Vagina (tissue), 2 donors: Measurements from ENCODE around the gene HSBP1L1. TPM values are rescaled to one million over a fixed set of nuclear protein-coding genes. Genes with fewer than 3 reads are reported as not detected.

Experiments used
- DNase-seq, 2 donors: peaks; one replicate each; pipeline ENCODE4 v3.0.0-alpha.2; 2017; ENCODE audit errors: extremely low spot score in 2 of 2
- H3K27ac ChIP-seq: fragments of 200-600 bp; sonication (generic); one replicate; pipeline ENCODE4 v1.5.1; 2019
- H3K27me3 ChIP-seq: fragments of 200-600 bp; sonication (generic); one replicate; pipeline ENCODE4 v1.5.1; 2019
- H3K36me3 ChIP-seq, 2 donors: fragments of 200-600 bp; sonication (generic); one replicate each; pipeline ENCODE4 v1.5.1; 2017 to 2019
- H3K4me1 ChIP-seq: fragments of 200-600 bp; sonication (generic); one replicate; pipeline ENCODE4 v1.5.1; 2019
- H3K4me3 ChIP-seq, 2 donors: fragments of 200-600 bp; sonication (generic); 1 replicate in 1 of 2; 2 replicates in 1 of 2; pipeline ENCODE4 v1.5.1; 2016 to 2019
- H3K9me3 ChIP-seq: fragments of 200-600 bp; sonication (generic); one replicate; pipeline ENCODE4 v1.5.1; 2019
- POLR2A ChIP-seq, 2 donors: fragments of 450-650 bp; IDR thresholded peaks; one replicate each; pipeline ENCODE4 v1.6.1; 2017; ENCODE audit warnings: antibody characterized with exemption in 2 of 2, mild to moderate bottlenecking in 2 of 2, moderate library complexity in 2 of 2
- POLR2AphosphoS5 ChIP-seq, 2 donors: sonication (generic); formaldehyde crosslinking; IDR thresholded peaks; one replicate each; pipeline ENCODE4 v1.9.0; 2017; ENCODE audit warnings: antibody characterized with exemption in 2 of 2, mild to moderate bottlenecking in 2 of 2, low read depth in 1 of 2; ENCODE audit not compliant: insufficient read depth in 1 of 2
- intact Hi-C: fragments of 100-400 bp; cut with DNase I; formaldehyde crosslinking; loops from one replicate; pipeline ENCODE4 v1.15.1; 2023
- total RNA-seq: library from RNA; depleted of rRNA; stranded (reverse); fragments of >200 nt; gene quantifications from one replicate; pipeline ENCODE4 v1.2.3, GENCODE V29; 2016
- TF ChIP-seq, protein P1 (sequence below), 3 experiments: fragments of 450-650 bp in 2 of 3; fragments of 200-600 bp in 1 of 3; sonication (generic) in 1 of 3; IDR thresholded peaks; one replicate each; pipeline ENCODE4 v1.5.1; 2017 to 2019; ENCODE audit warnings: antibody characterized with exemption in 3 of 3, mild to moderate bottlenecking in 2 of 3, moderate library complexity in 2 of 3

HSBP1L1 gene
- total RNA-seq, 1 donor from 2014 or later, result 32.2 TPM

DNA sequence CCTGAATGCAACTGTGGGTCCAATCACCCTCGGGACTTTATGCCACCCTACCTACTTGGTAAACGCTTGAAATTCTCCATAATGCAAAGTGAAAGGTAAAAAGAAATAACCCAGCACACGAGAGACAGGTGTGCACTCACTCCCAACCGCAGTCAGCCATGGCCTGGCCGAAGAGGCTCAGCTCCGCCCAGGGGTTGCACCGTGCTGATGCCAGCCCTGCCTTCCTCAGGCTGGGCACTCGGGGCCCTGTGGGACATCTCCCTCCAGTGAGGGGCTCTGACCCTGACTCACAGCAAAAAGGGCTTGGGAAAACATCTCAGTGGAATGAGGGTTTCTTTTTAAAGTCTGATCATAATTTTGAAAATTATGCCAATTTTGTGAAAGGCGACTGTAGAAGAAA, 26.2 kb upstream of the HSBP1L1 start:
- H3K9me3 ChIP-seq, result peaks cover 4% of the 10 kb centered on the region
- intact Hi-C loops, result no loop called here
- H3K4me3 ChIP-seq, result no peak overlapping the region
- DNase-seq, result no peak
- TF ChIP-seq, protein P1, sequence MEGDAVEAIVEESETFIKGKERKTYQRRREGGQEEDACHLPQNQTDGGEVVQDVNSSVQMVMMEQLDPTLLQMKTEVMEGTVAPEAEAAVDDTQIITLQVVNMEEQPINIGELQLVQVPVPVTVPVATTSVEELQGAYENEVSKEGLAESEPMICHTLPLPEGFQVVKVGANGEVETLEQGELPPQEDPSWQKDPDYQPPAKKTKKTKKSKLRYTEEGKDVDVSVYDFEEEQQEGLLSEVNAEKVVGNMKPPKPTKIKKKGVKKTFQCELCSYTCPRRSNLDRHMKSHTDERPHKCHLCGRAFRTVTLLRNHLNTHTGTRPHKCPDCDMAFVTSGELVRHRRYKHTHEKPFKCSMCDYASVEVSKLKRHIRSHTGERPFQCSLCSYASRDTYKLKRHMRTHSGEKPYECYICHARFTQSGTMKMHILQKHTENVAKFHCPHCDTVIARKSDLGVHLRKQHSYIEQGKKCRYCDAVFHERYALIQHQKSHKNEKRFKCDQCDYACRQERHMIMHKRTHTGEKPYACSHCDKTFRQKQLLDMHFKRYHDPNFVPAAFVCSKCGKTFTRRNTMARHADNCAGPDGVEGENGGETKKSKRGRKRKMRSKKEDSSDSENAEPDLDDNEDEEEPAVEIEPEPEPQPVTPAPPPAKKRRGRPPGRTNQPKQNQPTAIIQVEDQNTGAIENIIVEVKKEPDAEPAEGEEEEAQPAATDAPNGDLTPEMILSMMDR (IDR thresholded peaks at IDR 0.05), result no peak
- TF ChIP-seq POLR2A (IDR thresholded peaks at IDR 0.05) (no peak), POLR2AphosphoS5 (IDR thresholded peaks at IDR 0.05; ENCODE audit: insufficient read depth in 1 of 2, low read depth in 1 of 2) (no peak)
- H3K27ac ChIP-seq, result no peak overlapping the region
- H3K27me3 ChIP-seq, result no peaks in the 10 kb centered on the region
- H3K4me1 ChIP-seq, result peaks cover 30% of the 10 kb centered on the region
- H3K36me3 ChIP-seq, result peaks cover 0 to 44% of the 10 kb centered on the region in 2 donors

DNA sequence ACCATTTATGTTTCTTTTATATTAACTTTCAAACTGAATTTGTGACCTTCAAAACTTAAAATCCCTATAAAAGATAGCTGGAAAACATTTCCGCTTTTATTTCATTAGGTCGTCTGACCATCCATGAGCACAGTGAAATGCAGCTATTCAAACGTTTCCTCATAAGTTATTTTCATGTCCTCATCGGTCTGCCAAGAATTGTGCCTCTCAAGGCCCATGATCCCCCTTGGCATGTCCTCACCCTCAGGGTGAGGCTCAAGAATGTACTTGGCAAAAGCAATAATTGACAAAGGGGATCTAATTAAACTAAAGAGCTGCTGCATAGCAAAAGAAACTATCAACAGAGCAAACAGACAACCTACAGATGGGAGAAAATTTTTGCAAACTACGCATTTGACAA, 25.3 kb upstream of the HSBP1L1 start:
- Histone ChIP-seq H3K27ac (no peak overlapping the region), H3K4me3 (no peak overlapping the region), H3K36me3 (peaks cover 0 to 41% of the 10 kb centered on the region in 2 donors), H3K4me1 (peaks cover 39% of the 10 kb centered on the region), H3K27me3 (no peaks in the 10 kb centered on the region), H3K9me3 (no peaks in the 10 kb centered on the region)
- intact Hi-C loops, result no loop called here
- no peak for DNase-seq
- TF ChIP-seq, protein P1 (IDR thresholded peaks at IDR 0.05), result no peak

DNA sequence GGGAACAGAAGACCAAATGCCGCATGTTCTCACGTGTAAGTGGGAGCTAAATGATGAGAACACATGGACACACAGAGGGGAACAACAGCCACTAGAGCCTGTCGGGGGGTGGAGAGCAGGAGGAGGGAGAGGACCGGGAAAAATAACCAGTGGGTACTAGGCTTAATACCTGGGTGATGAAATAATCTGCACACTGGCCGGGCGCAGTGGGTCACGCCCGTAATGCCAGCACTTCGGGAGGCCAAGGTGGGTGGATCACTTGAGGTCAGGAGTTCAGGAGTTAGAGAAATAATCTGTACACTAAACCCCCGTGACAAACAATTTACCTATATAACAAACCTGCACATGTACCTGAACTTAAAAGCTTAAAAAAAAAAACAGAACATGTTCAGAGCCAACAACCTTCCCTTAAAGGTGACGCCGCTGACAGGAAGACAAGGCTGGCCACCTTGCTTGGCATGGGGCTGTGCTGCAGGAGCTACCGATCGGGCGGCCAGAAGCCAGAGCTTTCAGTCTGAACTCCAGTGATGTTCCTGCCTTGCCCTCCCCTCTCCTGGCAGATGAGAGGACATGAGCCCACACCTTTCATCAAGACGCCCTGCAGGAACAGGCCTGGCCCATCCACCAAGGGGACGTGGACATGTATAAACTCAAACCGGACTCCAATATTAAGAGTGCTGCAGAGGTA, 24.2 kb upstream of the HSBP1L1 start:
- Histone ChIP-seq H3K27me3 (no peaks in the 10 kb centered on the region), H3K27ac (no peak overlapping the region), H3K4me1 (peaks cover 51% of the 10 kb centered on the region), H3K9me3 (no peaks in the 10 kb centered on the region), H3K36me3 (peaks cover 0 to 35% of the 10 kb centered on the region in 2 donors), H3K4me3 (no peak overlapping the region)
- TF ChIP-seq, protein P1 (IDR thresholded peaks at IDR 0.05), result no peak
- TF ChIP-seq POLR2A (IDR thresholded peaks at IDR 0.05) (no peak), POLR2AphosphoS5 (IDR thresholded peaks at IDR 0.05; ENCODE audit: insufficient read depth in 1 of 2, low read depth in 1 of 2) (no peak)
- DNase-seq, result no peak
- intact Hi-C loops, result no loop called here

DNA sequence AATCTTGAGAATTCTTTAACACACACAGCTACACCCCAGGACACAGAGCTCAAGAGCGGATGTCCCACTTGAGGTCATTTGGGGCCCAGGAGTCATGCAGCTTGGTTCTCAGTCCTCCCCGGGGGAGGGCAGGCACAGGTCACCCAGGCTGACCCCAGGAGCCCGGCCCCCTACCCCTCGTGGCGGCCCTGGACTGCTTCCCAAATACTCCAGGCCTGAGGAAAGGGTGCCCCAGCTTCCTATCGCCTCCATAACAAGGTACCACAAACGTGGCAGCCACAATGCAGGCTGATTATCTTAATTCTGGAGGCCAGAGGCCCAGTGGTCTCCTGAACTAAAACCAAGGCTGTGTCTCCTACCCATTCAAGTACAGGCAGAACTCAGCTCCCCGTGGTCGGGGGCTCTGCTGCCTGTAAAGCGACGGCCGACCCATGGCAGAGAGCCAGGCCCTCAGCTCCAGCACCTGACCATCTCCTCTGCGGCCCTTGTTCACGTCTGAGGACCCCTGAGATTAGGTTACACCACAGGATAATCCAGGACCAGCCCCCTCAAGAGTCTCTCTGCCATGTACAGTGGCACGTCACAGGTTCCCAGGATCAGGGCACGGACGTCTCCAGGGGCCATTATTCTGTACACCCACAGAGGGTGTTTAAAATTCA, 23.5 kb upstream of the HSBP1L1 start:
- no peak overlapping the region for H3K4me3 ChIP-seq
- intact Hi-C loops, result no loop called here
- H3K4me1 ChIP-seq, result peaks cover 57% of the 10 kb centered on the region
- no peaks in the 10 kb centered on the region for H3K27me3 ChIP-seq
- H3K36me3 ChIP-seq, result peaks cover 0 to 28% of the 10 kb centered on the region in 2 donors
- TF ChIP-seq POLR2AphosphoS5 (IDR thresholded peaks at IDR 0.05; ENCODE audit: insufficient read depth in 1 of 2, low read depth in 1 of 2) (no peak), POLR2A (IDR thresholded peaks at IDR 0.05) (no peak)
- TF ChIP-seq, protein P1 (IDR thresholded peaks at IDR 0.05), result no peak
- no peaks in the 10 kb centered on the region for H3K9me3 ChIP-seq
- no peak for DNase-seq
- no peak overlapping the region for H3K27ac ChIP-seq

DNA sequence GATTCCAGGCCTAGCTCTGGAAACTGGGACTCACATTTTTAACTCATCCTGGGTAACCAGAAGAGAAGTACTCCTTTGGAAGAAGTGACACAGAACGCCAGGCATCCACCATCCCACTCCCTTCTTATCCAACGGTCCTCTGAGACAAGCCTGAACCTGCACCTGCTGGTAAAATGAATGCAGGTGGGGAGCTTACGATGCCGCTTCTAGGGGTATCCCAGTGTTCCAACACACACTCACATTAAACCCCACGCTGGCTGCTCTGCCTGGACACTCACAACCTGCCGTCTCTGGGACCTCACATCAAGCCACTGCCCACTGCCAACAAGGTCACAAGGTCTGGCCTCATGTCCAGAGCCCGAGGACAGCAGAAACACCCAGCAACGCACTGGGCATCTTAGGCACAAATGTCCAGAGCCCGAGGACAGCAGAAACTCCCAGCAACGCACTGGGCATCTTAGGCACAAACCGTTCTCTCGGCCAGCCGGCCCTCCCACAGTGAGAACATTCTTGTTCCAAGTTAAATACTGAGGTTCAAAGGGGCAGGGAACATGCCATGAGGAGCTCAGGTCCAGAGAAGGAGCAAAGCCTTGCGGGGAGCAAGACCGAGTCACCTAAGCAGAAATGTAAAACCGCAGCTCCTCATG, 22.8 kb upstream of the HSBP1L1 start:
- Histone ChIP-seq H3K4me3 (no peak overlapping the region), H3K4me1 (peaks cover 63% of the 10 kb centered on the region), H3K9me3 (no peaks in the 10 kb centered on the region), H3K27ac (no peak overlapping the region), H3K36me3 (peaks cover 0 to 28% of the 10 kb centered on the region in 2 donors), H3K27me3 (no peaks in the 10 kb centered on the region)
- DNase-seq, result no peak
- intact Hi-C loops, result no loop called here
- no peak for TF ChIP-seq POLR2A (IDR thresholded peaks at IDR 0.05)
- TF ChIP-seq, protein P1 (IDR thresholded peaks at IDR 0.05), result no peak
- no peak for TF ChIP-seq POLR2AphosphoS5 (IDR thresholded peaks at IDR 0.05; ENCODE audit: insufficient read depth in 1 of 2, low read depth in 1 of 2)
